Measurements from ENCODE around the gene ABL1.

ABL1 gene

DNA sequence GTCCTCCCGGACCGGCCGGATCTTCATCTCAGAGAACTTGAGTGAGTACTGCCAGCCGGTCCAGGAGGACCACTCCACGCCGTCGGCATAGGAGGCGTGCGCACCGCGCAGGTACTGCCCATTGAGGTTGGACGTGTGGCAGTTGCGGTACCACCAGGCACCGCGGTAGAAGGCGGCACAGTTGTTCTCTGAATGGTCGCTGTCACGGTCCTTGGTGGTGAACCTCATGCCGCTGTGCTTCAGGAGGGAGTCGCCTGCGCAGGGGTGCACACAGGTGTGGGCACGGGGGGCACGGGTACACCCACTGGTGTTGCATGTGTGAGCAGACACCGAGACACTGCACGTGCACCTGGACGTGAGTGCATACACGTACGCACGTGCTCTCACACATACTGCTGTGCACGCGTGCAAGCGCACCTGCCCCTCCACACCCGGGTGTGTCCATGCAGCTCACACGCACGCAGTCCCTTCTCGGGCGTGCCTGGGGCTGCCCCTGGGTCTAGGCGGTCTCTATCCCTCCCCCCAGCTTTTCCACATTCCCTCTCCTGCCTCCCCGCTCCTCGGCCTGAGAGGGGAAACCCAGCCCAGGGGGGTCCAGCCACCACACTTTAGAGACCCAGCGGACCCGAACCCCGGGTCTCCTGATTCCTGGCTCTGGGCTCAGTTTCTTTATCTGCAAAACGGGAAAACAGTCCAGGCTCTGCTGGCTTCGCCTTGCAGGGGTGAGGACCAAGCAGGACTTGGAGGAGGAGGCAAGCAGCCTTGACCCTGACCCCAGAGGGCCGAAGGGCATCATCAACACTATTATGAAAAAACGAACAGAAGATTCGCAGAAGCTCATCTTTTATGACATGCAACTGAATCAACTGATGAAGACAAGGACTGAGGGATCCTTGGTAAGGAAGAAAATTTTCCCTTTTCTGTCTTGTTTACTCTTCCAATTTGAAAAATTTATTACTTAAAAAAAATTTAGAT is 69.3 kb downstream of the ABL1 start:
- no peak overlapping the region for H3K9ac ChIP-seq (ENCODE audit: low read depth, low read length, poor library complexity, severe bottlenecking)
- no peaks in the 10 kb centered on the region for H3K4me1 ChIP-seq (ENCODE audit: insufficient read depth, low read length, poor library complexity, severe bottlenecking)

DNA sequence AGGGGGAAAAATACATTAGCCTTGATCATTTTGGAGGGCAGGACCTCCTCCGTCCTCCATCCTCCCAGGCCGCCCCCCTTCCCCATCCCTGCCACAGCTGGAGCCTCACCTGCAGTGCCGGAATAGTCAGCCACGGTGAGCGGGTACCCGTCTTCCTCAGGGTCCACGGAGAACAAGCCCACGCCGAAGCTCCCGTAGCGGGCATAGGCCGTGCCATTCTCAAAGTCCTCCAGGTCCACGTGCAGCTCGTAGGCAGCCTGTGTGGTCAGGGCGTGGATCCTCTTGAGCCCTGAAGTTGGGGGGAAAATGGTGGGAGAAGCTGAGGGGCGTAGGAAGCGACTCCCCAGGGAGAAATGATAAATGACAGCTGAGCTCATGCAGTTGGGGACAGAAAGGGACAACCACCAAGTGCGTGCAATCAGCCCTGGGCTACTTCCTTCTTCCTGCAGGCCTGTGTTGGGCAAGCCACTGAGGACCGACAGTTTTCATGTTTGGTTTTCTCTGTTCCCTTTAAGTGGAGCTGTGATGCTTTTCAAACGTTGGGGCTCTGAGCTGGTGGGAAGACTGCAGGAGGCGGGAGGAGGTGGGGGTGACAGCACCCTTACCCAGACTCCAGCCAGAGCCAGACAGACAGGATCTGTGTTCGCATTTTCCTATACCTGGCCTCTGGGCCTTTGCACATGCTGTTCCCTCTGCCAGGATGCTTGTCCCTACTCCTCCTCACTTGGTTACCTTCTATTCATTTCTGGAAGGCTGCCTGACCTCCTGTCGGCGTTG is 70.3 kb downstream of the ABL1 start:
- Histone ChIP-seq H3K9me2 (replicated peaks; ENCODE audit: low read depth, low read length) (no peaks in the 10 kb centered on the region), H3K79me2 (ENCODE audit: insufficient read depth, low read length) (no peaks in the 10 kb centered on the region), H3K4me1 (ENCODE audit: insufficient read depth, low read length, poor library complexity, severe bottlenecking) (no peaks in the 10 kb centered on the region), H4K20me1 (ENCODE audit: insufficient read depth, low read length, poor library complexity, severe bottlenecking) (no peaks in the 10 kb centered on the region), H3F3A (ENCODE audit: low read depth) (no peaks in the 10 kb centered on the region), H3K9me3 (ENCODE audit: insufficient read depth, low read depth, low read length) (no peaks in the 10 kb centered on the region), H3K4me3 (ENCODE audit: low read length, poor library complexity, severe bottlenecking) (no peak overlapping the region), H3K36me3 (ENCODE audit: insufficient read depth, low read length) (no peaks in the 10 kb centered on the region), H3K27me3 (ENCODE audit: insufficient read depth, low read length, poor library complexity, severe bottlenecking) (no peaks in the 10 kb centered on the region), H3K4me2 (ENCODE audit: low read depth, low read length, poor library complexity, severe bottlenecking) (no peak overlapping the region), H3K9ac (ENCODE audit: low read depth, low read length, poor library complexity, severe bottlenecking) (no peak overlapping the region), H2AFZ (ENCODE audit: low read length) (no peak overlapping the region)
- no peak for TF ChIP-seq EZH2phosphoT487 (IDR thresholded peaks at IDR 0.05; ENCODE audit: borderline replicate concordance)
- TF ChIP-seq, protein P1, sequence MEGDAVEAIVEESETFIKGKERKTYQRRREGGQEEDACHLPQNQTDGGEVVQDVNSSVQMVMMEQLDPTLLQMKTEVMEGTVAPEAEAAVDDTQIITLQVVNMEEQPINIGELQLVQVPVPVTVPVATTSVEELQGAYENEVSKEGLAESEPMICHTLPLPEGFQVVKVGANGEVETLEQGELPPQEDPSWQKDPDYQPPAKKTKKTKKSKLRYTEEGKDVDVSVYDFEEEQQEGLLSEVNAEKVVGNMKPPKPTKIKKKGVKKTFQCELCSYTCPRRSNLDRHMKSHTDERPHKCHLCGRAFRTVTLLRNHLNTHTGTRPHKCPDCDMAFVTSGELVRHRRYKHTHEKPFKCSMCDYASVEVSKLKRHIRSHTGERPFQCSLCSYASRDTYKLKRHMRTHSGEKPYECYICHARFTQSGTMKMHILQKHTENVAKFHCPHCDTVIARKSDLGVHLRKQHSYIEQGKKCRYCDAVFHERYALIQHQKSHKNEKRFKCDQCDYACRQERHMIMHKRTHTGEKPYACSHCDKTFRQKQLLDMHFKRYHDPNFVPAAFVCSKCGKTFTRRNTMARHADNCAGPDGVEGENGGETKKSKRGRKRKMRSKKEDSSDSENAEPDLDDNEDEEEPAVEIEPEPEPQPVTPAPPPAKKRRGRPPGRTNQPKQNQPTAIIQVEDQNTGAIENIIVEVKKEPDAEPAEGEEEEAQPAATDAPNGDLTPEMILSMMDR (conservative IDR thresholded peaks at IDR 0.05; ENCODE audit: low read length), result no peak

More for the DNA sequence above, 69.3 kb downstream of the ABL1 start:
- Histone ChIP-seq H3F3A (ENCODE audit: low read depth) (no peaks in the 10 kb centered on the region), H3K27me3 (ENCODE audit: insufficient read depth, low read length, poor library complexity, severe bottlenecking) (no peaks in the 10 kb centered on the region), H3K4me3 (ENCODE audit: low read length, poor library complexity, severe bottlenecking) (no peak overlapping the region), H3K9me2 (replicated peaks; ENCODE audit: low read depth, low read length) (no peaks in the 10 kb centered on the region), H3K79me2 (ENCODE audit: insufficient read depth, low read length) (no peaks in the 10 kb centered on the region), H3K4me2 (ENCODE audit: low read depth, low read length, poor library complexity, severe bottlenecking) (no peak overlapping the region), H4K20me1 (ENCODE audit: insufficient read depth, low read length, poor library complexity, severe bottlenecking) (no peaks in the 10 kb centered on the region), H3K36me3 (ENCODE audit: insufficient read depth, low read length) (no peaks in the 10 kb centered on the region), H3K9me3 (ENCODE audit: insufficient read depth, low read depth, low read length) (no peaks in the 10 kb centered on the region), H2AFZ (ENCODE audit: low read length) (no peak overlapping the region)
- TF ChIP-seq, protein P1 (conservative IDR thresholded peaks at IDR 0.05; ENCODE audit: low read length), result no peak
- no peak for TF ChIP-seq EZH2phosphoT487 (IDR thresholded peaks at IDR 0.05; ENCODE audit: borderline replicate concordance)

DNA sequence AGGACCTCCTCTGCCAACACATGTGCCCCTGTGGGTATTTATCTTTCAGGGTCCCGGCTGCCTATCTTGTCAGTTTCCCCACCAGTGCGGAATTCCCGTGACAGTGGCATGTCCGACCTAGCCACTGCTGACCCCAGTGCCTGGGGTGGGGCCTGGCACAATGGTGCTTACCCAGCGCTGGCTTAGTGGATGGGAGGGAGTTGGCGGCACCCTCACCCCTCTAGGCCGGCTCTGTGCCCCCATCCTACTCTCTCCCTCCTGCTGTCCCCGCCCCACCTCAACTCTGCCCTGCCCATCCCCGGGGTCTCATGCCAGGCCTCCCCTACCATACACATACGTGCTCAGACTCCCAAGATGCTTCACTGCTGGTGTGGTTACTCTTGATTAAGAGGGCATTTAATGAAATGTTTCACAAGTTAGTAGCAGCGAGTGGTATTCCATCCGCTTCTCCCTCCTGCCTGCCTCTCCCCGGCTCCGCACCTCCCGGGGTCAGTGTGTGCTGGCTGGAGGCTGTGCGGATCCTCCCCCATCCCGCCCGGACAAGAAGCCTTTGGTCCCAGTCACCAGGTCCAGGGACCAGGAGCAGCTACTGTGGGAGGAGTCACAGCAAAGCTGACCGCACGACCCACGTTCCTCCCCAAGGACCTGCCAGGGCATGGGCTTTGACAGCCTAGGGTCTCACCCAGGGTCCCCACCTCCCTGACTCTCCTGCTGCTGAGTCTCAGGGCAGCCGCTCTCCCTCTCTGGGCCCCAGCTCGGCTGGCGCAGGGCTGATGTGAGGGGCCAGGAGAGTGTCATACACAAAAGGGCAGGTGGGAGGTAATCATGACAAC is 71.1 kb downstream of the ABL1 start:
- H3K9me2 ChIP-seq (replicated peaks; ENCODE audit: low read depth, low read length), result no peaks in the 10 kb centered on the region
- H3K9me3 ChIP-seq (ENCODE audit: insufficient read depth, low read depth, low read length), result no peaks in the 10 kb centered on the region
- H3K9ac ChIP-seq (ENCODE audit: low read depth, low read length, poor library complexity, severe bottlenecking), result no peak overlapping the region
- H3F3A ChIP-seq (ENCODE audit: low read depth), result no peaks in the 10 kb centered on the region
- no peaks in the 10 kb centered on the region for H4K20me1 ChIP-seq (ENCODE audit: insufficient read depth, low read length, poor library complexity, severe bottlenecking)
- H2AFZ ChIP-seq (ENCODE audit: low read length), result no peak overlapping the region
- H3K4me2 ChIP-seq (ENCODE audit: low read depth, low read length, poor library complexity, severe bottlenecking), result no peak overlapping the region
- no peaks in the 10 kb centered on the region for H3K79me2 ChIP-seq (ENCODE audit: insufficient read depth, low read length)
- no peak overlapping the region for H3K4me3 ChIP-seq (ENCODE audit: low read length, poor library complexity, severe bottlenecking)
- H3K4me1 ChIP-seq (ENCODE audit: insufficient read depth, low read length, poor library complexity, severe bottlenecking), result no peaks in the 10 kb centered on the region
- no peaks in the 10 kb centered on the region for H3K27me3 ChIP-seq (ENCODE audit: insufficient read depth, low read length, poor library complexity, severe bottlenecking)
- TF ChIP-seq EZH2phosphoT487 (IDR thresholded peaks at IDR 0.05; ENCODE audit: borderline replicate concordance), result no peak
- TF ChIP-seq, protein P1 (conservative IDR thresholded peaks at IDR 0.05; ENCODE audit: low read length), result no peak
- H3K36me3 ChIP-seq (ENCODE audit: insufficient read depth, low read length), result no peaks in the 10 kb centered on the region
